Activated T-cell treated with anti-CD3 and anti-CD28 coated beads for 24 hours (primary cell): ENCODE data around the gene RUNDC1.
"Not testable (repeated sequence)": the region's sequence is repeated elsewhere in the genome, so short reads cannot be mapped to it uniquely, and the experiment has no call there.

Experiments used
- DNase-seq: peaks from one replicate; pipeline ENCODE4 v3.0.0-alpha.2; 2020; ENCODE audit warnings: low read depth

The RUNDC1 gene

DNA sequence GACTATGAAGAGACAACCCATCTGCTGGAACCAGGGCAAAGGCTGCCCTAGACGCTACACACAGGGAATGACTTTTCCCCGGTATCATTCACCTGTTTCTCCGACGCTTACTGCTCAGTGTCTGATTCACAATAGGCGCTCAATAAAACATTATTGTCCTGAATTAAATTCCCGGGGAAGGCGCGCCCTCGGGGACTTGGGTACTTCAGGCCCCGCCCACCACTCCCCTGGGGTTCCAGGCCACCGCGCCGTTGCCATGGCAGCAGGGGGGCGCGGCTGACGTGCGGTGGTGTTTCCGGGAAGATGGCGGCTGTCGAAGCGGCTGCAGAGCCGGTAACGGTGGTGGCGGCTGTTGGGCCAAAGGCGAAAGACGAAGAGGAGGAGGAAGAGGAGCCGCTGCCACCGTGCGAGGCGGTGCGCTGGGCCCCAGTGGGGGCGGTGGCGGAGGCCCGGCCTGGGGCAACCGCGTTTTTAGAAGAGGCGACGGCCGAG, at the start of gene RUNDC1:
RUNDC1 (plus strand) TSS at position 292 of the 492 bp plus-strand sequence; CDS start at position 304, 12 bp downstream.
- DNase-seq: peak; percentile 91

DNA sequence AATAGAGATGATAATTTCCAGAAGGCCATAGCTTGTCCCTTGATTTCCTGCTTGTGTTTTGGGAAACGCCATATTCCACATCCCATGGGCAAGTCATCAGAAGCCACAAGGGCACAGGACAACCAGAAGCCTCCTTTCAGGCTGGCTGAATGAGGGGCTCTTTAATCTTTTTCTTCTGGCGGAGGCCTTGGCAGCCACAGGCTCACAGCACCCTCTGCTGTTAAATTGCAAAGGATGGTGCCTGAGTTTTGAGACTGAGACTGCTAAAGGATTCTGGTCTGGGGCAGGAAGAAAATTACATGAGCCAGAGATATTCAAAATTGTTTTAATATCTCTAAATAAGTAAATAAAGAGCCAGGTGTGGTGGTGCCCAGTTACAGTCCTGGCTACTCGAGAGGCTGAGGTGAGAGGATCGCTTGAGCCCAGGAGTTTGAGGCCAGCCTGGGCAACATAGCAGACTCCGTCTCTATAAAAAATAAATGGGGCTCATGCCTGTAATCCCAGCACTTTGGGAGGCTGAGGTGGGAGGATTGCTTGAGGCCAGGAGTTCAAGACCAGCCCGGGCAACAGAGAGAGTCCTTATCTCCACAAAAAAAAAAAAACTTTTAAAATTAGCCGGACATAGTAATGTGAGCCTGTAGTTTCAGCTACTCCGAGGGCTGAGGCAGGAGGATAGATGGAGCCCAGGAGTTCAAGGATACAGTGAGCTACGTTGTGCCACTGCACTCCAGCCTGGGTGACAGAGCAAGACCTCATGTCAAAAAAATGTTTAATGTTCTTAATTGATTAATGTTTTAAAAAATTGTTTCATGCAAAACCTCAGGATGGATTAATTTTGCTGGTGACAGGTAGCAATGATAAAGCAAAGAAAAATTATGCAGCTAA, 42.4 kb upstream of the RUNDC1 start:
- no peak for DNase-seq

DNA sequence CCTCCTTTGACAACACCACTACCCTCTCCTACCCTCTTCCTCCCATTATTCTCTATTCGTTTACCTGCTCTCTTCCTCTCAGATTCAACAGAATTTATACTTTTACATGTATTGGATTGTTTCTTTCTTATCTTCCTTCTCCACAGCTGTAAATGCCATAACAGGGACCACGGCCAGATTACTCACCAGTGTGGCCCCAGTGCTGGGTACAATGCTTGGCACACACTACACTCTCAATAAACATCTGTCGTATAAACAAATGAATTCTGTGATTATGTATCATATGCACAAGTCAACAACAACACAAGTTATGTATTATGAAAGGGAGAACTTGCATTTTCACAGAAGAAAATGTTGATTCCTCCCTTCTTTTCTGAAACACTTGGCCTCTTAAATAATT, 36.2 kb upstream of the RUNDC1 start:
- DNase-seq: no peak

DNA sequence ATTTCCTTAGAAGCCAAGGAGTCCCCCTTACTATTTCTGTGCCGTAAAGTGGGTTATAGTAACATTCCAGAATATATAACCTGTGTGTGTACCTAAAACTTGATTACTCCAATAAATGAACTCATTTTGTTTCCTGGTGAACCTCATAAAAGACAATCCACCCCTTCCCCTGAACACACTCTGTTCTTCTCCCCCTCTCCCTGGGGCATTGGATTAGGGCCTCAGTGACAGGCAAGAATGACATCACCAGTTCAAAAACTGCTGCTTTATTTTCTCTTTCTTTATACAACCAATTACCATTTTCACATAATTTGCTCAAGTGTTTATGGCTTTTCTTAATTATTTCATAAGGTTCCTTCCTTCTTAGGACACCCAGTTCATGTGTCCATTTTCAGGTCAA, 33.6 kb upstream of the RUNDC1 start:
- DNase-seq: no peak

DNA sequence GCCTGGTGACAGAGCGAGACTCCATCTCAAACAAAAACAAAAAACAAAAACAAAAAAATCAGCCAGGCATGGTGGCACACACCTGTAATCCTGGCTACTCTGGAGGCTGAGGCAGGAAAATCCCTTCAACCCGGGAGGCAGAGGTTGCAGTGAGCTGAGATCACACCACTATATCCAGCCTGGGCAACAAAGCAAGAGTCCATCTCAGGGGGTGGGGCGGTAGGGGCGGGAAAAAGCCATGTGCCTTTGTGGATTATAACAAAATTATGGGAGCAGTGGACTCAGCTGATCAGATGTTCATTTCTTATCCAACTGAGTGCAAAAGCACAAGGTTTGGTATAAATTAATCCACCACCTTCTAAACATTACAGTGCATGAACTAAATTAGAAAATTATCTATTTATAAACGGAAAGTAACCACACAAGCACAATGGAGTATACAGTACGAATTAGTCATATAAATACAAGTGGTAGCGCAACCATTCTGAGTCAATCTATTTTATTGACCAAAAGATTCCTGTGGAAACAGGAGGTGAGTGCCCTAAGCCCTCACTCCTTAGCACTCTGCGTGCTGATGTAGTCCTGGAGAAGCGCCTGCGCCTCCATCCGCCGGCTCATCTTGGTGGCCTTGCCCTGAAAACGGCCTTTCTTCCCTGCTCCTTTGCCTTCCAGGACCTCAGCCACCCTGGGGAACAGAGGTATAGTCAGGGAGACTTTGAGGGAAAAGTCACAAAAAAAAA, 30.2 kb upstream of the RUNDC1 start:
- DNase-seq: no peak

DNA sequence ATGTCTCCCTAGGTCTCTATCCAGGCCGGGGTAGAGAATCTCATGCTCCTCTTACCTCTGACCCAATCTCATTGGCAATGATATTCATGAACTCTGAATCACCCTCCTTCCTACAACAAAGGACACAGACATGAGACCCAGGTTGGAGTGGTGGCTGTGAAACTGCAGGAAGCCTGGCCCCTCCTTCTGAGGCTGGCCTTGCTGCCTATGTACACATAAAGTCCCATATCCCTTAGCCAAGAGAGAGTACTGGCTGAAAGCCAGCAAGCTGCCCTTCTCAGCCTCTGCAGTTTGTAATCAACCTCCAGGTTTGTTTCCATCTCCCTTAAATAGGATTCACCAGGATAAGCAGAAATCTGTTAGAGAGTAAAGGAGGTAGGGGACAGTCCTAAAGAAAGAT, 26.7 kb upstream of the RUNDC1 start:
- no peak for DNase-seq

DNA sequence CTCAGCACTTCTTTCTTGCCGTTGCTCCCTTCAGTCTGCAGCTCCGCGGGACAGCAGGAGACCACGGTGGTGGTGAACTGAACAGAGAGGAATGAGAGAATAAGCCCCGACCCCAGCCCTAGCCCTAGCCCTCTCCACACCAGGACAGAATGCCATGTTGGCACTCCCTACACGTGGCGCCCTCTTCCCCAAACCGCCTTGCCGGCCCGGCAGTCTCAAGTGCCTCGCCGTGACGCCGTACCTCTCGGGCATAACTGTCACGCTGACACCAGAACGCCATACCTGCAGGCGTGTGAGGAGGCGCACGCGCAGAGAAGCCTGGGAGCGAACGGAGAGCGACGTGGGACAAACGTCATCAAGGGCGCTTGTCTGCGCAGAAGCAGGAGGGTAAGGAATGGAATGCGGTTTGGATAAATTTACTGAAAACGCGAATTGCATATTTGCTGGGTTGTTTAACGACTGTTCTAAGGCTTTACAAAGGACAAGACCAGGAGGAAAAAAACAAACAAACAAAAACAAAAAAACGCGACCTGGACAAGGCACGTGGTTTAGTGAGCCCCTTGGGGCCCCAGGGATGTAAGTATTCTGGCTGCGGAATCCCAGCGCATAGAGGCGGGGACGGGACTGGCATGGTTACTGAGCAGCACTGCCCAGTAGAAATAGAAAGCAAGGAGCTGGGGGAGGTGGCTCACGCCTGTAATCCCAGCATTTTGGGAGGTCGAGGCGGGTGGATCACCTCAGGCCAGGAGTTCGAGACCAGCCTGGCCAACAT, 16.0 kb upstream of the RUNDC1 start, which contains the start of gene AARSD1:
AARSD1 (minus strand) TSS at position 294 of the 772 bp plus-strand sequence; CDS start at position 280, 14 bp downstream.
- peak; percentile 86 for DNase-seq

DNA sequence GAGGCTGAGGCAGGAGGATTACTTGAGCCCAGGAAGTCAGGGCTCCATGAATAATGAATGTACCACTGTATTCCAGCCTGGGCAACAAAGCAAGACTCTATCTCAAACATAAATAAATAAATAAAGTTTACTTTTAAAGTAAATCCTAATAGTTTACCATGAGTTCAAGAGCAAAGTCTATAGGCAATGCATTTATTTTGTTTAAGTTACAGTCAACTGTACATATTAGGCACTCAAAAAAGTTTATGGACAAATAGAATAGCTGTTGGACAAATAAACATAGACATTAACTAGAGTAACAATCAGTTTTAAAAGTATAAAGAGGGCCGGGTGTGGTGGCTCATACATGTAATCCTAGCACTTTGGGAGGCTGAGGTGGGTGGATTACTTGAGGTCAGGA, 12.4 kb upstream of the RUNDC1 start:
- DNase-seq: no peak

DNA sequence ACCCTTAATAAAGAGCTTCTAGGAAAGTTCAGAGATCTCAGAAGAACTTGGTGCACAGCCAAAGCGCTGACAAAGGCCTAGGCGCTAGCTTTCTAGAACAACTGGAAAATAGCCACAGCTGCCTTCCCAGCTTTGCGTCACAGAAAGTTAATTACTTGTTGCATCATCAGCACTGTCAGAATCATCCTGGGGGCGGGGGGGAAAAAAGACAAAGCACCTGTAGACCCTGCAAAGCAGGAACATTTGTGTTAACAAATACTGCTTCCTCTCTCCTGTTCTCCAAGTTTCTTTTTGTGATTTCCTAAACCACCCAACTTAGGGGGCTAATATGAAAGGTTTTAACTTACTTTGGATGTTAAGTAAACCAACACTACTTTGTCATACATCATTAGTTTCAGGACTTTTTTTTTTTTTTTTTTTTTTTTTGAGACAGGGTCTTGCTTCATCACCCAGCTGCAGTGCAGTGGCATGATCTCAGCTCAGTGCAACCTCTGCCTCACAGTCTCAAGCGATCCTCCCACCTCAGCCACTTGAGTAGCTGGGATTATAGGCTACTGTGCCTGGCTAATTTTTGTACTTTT, 11.3 kb upstream of the RUNDC1 start:
- no peak for DNase-seq

DNA sequence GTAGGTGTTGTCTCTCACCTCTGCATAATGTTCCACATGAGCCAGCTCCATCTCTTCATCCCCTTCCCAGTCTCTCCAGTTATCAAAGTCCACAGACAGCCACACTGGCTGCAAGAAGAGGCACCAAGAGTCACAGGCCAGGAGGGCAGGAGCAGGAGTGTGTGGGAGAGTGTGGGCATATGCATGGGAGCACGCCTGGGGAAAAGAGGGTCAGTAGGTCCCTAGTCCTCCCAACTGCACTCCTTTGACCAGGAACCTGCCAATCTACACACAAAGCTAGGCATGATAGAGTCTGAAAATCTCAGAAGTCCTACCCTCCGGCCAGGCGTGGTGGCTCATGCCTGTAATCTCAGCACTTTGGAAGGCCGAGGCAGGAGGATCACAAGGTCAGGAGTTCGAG, 8.8 kb upstream of the RUNDC1 start:
- DNase-seq: no peak

DNA sequence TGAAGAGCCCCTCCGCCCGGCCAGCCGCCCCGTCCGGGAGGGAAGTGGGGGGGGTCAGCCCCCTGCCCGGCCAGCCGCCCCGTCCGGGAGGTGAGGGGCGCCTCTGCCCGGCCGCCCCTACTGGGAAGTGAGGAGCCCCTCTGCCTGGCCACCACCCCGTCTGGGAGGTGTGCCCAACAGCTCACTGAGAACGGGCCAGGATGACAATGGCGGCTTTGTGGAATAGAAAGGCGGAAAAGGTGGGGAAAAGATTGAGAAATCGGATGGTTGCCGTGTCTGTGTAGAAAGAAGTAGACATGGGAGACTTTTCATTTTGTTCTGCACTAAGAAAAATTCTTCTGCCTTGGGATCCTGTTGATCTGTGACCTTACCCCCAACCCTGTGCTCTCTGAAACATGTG, 7.0 kb upstream of the RUNDC1 start:
- DNase-seq: not testable (repeated sequence)

DNA sequence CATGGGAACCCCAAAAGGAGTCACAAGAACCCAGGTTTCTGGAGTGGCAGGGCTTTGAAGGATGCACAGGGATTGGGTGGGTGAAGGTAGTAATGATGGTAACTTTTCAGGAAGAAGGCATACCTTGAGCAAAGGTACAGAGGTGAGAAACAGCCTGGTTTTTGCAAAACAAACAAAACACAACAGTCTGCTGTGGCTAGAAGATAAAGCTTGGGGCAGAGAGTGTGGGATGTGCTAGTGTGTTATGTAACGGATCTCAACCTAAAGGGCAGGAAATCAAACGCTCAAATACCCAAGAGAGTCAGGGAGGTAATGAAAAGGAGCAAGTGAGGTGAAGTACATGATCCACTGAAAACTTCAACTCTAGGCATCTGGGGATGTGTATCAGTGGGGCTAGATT, 5.1 kb upstream of the RUNDC1 start:
- DNase-seq: no peak

DNA sequence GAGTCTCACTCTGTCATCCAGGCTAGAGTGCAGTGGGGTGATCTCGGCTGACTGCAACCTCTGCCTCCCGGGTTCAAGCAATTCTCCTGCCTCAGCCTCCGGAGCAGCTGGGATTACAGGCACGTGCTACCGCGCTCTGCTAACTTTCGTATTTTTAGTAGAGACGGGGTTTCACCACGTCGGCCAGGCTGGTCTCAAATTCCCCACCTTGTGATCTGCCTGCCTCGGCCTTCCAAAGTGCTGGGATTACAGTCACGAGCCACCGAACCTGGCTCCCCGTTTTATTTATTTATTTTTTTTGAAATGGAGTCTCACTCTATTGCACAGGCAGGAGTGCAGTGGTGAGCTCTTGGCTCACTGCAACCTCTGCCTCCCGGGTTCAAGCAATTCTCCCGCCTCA, 4.7 kb upstream of the RUNDC1 start:
- not testable (repeated sequence) for DNase-seq

DNA sequence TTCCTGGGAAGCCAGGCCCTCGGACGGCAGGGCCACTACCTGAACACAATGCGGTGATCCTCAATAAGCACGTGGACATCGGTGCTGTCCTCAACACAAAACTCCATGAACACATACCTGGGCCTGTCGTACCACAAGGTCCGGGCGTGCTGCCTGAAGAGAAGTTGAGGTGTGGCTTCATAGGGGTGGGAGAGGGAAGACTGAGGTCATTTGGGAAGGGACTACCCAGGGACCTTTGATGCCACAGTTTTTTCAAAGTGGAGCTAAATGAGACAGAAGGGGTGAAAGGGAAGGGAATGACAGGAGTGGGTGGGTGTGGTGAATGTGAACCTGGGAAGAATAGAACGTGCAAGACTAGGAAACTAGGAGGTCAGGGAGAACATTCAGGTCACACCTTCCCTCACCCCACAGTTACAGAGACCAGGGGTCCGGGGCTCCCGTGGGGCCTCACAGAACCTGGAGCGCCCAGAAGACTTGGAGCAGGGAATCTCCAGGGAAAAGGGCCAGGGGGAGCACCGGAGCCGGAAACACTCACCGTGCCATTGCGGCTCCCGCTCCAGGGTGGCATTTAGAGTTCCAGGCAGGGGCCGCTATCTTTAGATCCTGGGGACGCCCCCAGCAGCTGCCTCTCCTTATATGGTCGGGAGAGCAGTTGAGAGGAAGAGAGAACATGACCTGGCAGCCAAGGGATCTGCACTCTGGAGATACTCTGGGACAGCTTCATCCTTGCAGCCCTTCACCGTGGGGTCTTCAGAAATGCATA, 673 bp upstream of the RUNDC1 start, which contains the start of gene PTGES3L:
PTGES3L (minus strand) TSS at position 570 of the 763 bp plus-strand sequence; CDS start at position 543, 27 bp downstream.
- DNase-seq: peak; percentile 22

DNA sequence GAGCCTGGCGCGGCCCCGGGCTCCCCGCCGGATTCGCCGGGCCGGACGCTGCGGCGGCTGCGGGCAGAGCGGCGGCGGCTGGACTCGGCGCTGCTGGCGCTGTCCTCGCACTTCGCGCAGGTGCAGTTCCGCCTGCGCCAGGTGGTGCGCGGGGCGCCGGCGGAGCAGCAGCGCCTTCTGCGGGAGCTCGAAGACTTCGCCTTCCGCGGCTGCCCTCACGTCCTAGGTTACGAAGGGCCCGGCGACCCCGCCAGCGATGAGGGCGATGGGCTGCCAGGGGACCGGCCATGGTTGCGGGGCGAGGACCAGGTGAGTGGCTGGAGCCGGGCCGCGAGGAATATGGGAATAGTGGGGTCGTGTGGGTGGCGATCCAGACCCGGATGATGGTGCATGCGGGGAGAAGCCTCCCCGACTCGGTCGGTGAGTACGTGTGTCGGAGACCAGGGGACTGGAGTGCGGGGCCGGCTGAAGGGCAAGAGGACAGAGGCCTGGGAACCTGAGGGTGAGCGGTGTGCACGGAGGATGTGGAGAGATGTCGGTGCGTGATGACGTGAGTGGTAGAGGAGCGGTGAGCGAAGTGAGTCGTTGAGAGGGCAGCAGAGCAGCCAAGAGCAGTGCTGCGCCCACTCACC, 517 bp downstream of the RUNDC1 start:
- DNase-seq: peak; percentile 55

DNA sequence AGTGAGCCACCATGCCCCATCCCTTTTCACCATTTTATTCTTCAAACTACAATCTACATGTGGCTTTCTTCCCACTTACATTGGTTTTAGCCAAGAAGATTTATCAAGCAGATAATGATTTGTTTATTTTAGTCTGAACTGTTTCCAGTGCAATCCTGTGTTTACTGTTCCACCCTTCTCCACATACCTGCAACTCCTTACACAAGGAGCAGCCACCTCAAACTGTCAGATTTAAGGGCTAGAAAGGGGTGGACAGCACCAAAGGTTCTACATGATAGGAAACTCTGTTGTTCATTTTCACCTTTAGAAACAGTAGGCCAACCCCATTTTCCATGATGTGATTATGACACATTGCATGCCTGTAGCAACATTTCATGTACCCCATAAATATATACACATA, 1.9 kb downstream of the RUNDC1 start:
- no peak for DNase-seq

DNA sequence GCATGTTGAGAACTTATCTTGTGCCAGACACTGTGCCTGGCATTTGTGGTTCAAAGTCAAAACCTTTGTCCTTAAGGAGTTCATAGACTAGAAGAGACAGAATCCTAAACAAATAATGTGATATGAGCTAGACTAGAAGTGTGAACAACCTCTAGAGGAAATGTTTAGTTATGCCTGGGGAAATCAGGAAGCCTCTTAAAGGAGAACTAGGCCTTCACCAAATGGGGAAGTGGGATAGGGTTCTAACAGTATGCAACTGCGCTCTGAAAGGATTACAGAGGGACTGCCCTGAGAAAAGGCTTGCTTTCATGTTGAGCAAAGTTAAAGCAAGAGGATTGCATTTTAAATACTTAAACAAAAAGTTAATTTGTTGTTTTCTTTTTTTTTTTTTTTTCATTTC, 4.9 kb downstream of the RUNDC1 start:
- no peak for DNase-seq

DNA sequence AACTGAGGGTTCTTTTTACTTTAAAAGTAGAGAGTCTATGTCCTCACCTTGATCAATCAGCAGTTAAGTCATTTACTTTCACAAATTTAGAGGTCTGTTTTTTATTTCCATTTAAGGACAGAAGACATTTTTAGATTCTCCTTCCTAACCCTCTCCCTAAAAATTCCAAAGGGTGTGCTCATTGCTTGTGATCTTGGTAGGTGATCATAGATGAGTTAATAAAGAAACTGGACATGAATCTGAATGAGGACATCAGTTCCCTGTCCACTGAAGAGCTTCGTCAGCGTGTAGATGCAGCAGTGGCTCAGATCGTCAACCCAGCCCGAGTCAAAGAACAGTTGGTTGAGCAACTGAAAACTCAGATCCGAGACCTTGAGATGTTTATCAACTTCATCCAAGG, 8.8 kb downstream of the RUNDC1 start:
- no peak for DNase-seq

DNA sequence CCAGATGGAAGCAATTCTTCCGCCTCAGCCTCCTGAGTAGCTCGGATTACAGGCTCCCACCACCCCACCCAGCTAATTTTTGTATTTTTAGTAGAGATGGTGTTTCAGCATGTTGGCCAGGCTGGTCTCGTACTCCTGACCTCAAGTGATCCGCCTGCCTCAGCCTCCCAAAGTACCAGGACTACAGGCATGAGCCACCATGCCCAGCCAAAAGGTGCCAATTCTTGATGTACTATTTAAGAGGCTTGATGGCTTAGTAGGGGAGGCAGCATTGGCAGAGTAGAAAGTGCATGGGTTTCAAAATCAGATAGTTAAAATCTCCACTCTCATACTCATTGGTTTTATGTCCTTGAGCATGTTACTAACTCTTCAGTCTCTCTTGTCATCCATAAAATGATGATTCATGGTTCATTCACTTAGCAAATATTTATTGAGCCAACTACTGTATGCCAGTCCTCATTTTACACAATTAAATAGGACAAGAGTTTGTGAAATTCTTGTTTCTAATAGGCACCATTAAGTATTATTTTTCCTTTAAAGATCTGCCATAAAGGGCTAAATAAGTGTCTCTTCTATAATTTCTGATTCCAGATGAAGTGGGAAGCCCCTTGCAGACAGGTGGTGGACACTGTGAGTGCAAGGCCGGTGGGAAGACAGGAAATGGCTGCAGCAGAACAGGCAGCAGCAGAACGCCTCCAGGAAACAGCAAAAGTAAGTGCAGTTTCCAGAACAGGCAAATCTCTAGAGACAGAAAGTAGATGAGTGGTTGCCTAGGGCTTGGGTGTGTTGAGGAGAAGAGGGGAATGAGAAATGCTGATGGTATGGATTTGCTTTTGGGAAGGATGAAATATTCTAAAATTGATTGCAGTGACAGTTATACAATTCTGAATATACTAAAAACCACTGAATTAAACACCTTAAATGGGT, 9.6 kb downstream of the RUNDC1 start:
- DNase-seq: no peak
